ENCODE measurements around the gene CYB5RL. TPM values are rescaled to one million over a fixed set of nuclear protein-coding genes. Genes with fewer than 3 reads are reported as not detected.
"Not testable (repeated sequence)": the region's sequence is repeated elsewhere in the genome, so short reads cannot be mapped to it uniquely, and the experiment has no call there.

CYB5RL gene
- total RNA-seq, 4 donors from 2014 or later, result 4.8 to 6.7 (median 5.5) TPM

DNA sequence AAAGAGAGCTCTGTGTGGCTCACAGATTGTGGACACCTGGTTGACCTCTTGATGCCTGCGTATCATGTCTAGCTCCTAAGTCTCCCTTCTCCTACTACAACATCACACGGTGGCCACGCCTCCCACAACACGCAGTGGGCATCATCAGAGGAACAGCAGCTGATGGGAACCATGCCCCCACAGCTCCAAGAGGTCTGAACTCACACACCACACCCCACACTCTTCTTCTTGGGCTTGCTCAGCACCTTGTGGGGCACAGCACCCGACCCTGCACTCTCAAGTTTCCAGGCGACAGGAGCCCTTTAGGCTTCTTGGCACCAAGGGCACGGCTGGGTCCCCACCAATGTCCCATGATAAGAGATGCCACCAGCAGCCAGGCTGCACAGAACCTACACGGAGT is 28.2 kb downstream of the CYB5RL start:
- WGBS, 2 donors, result 89 to 91% methylated on average over 8 of the region's 8 CpGs
- H3K4me3 ChIP-seq, result no peak overlapping the region
- H3K9me3 ChIP-seq, result no peaks in the 10 kb centered on the region
- no peak for DNase-seq (ENCODE audit: low spot score in 2 of 2)
- peaks cover 0 to 38% (median 0%) of the 10 kb centered on the region in 3 donors for H3K36me3 ChIP-seq
- TF ChIP-seq EP300 (IDR thresholded peaks at IDR 0.05) (no peak), CTCF (IDR thresholded peaks at IDR 0.05) (no peak), POLR2A (IDR thresholded peaks at IDR 0.05) (no peak)
- H3K4me1 ChIP-seq, result no peaks in the 10 kb centered on the region
- H3K27ac ChIP-seq, result no peak overlapping the region
- H3K27me3 ChIP-seq, result no peaks in the 10 kb centered on the region

DNA sequence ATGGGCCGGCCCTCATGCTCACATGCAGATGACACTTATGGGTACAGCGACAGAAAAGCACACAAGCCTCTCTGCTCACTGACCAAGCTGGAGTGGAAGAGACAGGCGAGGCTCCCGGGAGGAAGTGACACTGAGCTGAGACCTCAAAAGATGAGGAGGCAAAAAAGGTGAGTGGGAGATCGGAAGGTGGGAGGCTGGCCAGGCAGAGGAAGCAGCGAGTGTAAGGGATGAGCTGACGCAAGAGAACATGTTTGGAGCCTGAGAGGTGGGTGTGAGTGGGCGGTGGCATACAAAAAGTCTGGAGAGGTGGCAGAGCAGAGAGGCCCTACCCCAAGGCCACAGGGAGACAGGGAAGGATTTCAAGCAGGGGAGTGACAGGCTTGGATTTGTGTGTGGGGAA is 28.8 kb downstream of the CYB5RL start:
- no peak for TF ChIP-seq EP300 (IDR thresholded peaks at IDR 0.05)
- TF ChIP-seq POLR2A (IDR thresholded peaks at IDR 0.05), result no peak
- TF ChIP-seq CTCF (IDR thresholded peaks at IDR 0.05), result no peak
- WGBS, 2 donors, result 78 to 79% methylated on average over 8 of the region's 8 CpGs
- DNase-seq (ENCODE audit: low spot score in 2 of 2), result no peak
- Histone ChIP-seq H3K36me3 (peaks cover 0 to 32% (median 0%) of the 10 kb centered on the region in 3 donors), H3K27ac (no peak overlapping the region), H3K4me3 (no peak overlapping the region), H3K4me1 (no peaks in the 10 kb centered on the region), H3K27me3 (no peaks in the 10 kb centered on the region), H3K9me3 (no peaks in the 10 kb centered on the region)

- no peak overlapping the region for H3K4me3 ChIP-seq
- no peak for DNase-seq (ENCODE audit: low spot score in 2 of 2)
- H3K9me3 ChIP-seq, result no peaks in the 10 kb centered on the region
- no peaks in the 10 kb centered on the region for H3K27me3 ChIP-seq
- peaks cover 0 to 17% (median 0%) of the 10 kb centered on the region in 3 donors for H3K36me3 ChIP-seq
- H3K27ac ChIP-seq, result no peak overlapping the region
- no peak for TF ChIP-seq CTCF (IDR thresholded peaks at IDR 0.05)
- H3K4me1 ChIP-seq, result no peaks in the 10 kb centered on the region
- 72 to 77% methylated on average over 3 of the region's 3 CpGs for WGBS, 2 donors
Measured at GRCh38 chr1:54169068-54169467, 30.8 kb downstream of the CYB5RL start.

- 72 to 90% methylated on average over 4 to 7 of the region's 8 CpGs for WGBS, 2 donors
- DNase-seq (ENCODE audit: low spot score in 2 of 2), result no peak
- Histone ChIP-seq H3K4me1 (no peaks in the 10 kb centered on the region), H3K9me3 (no peaks in the 10 kb centered on the region), H3K36me3 (peaks cover 0 to 10% (median 0%) of the 10 kb centered on the region in 3 donors), H3K27ac (no peak overlapping the region), H3K4me3 (no peak overlapping the region), H3K27me3 (no peaks in the 10 kb centered on the region)
- TF ChIP-seq CTCF (IDR thresholded peaks at IDR 0.05), result no peak
- TF ChIP-seq POLR2A (IDR thresholded peaks at IDR 0.05), result no peak
- TF ChIP-seq EP300 (IDR thresholded peaks at IDR 0.05), result no peak
Measured at GRCh38 chr1:54168206-54168965, 31.4 kb downstream of the CYB5RL start.

- H3K27me3 ChIP-seq, result no peaks in the 10 kb centered on the region
- no peak for TF ChIP-seq CTCF (IDR thresholded peaks at IDR 0.05)
- no peak for TF ChIP-seq EP300 (IDR thresholded peaks at IDR 0.05)
- no peak for TF ChIP-seq POLR2A (IDR thresholded peaks at IDR 0.05)
- DNase-seq (ENCODE audit: low spot score in 2 of 2), result no peak
- H3K4me1 ChIP-seq, result no peaks in the 10 kb centered on the region
- peaks cover 0 to 10% (median 0%) of the 10 kb centered on the region in 3 donors for H3K36me3 ChIP-seq
- H3K9me3 ChIP-seq, result no peaks in the 10 kb centered on the region
- H3K4me3 ChIP-seq, result no peak overlapping the region
- no peak overlapping the region for H3K27ac ChIP-seq
- 76 to 82% methylated on average over 7 to 9 of the region's 9 CpGs for WGBS, 2 donors
Measured at GRCh38 chr1:54167422-54168139, 32.2 kb downstream of the CYB5RL start.

GRCh38 chr1:54166357-54166756 is 33.5 kb downstream of the CYB5RL start:
- not testable (repeated sequence) for DNase-seq (ENCODE audit: low spot score in 2 of 2); H3K4me1 ChIP-seq; H3K27me3 ChIP-seq; H3K36me3 ChIP-seq; H3K9me3 ChIP-seq; H3K4me3 ChIP-seq; H3K27ac ChIP-seq
- 91 to 95% methylated on average over 8 of the region's 8 CpGs for WGBS, 2 donors
